GM12878 (cell line): Measurements from ENCODE around the gene B3GALT4. TPM values are rescaled to one million over a fixed set of nuclear protein-coding genes. Genes with fewer than 3 reads are reported as not detected.
A peak's percentile ranks its signal among the peaks of the same experiment; 100 is the strongest.

ENCODE experiments used
- ATAC-seq: fragments of 200-7000 bp; cut with Tn5 transposase; 3 replicates; pipeline ENCODE4 v1.9.1; 2020; ENCODE audit warnings: mild to moderate bottlenecking, moderate library complexity
- BruUV-seq: library from RNA; stranded (reverse); fragments of 400-500 nt; replicated peaks from 2 replicates; lab custom pipeline; 2021; lab: Mats Ljungman, UMichigan
- CTCF ChIA-PET: fragments of 300-600 bp; sonication (Branson Sonifier 250); formaldehyde crosslinking; extraction: SDS; loops from one replicate; lab custom pipeline; 2021; ENCODE audit warnings: inconsistent platforms; lab: Yijun Ruan, JAX
- POLR2A ChIA-PET: fragments of 350-600 bp; formaldehyde crosslinking; extraction: SDS; loops from one replicate; lab custom pipeline; 2021; ENCODE audit warnings: inconsistent platforms; lab: Charles Lee
- RAD21 ChIA-PET: fragments of 300-600 bp; sonication (Branson Sonifier 250); formaldehyde crosslinking; loops from one replicate; lab custom pipeline; 2023; ENCODE audit warnings: antibody characterized with exemption; ENCODE audit not compliant: unreplicated experiment; lab: Charles Lee
- SMC1A ChIA-PET: fragments of 300-600 bp; sonication (Branson Sonifier 250); formaldehyde crosslinking; loops from one replicate; lab custom pipeline; 2023; ENCODE audit not compliant: unreplicated experiment, uncharacterized antibody; lab: Charles Lee
- DNase-seq: peaks from one replicate; pipeline ENCODE4 v3.0.0-alpha.2; 2011; ENCODE audit warnings: low read depth, low spot score
- FAIRE-seq: peaks from 3 replicates; lab custom pipeline; 2011; peaks lifted over from hg19 to GRCh38; lab: Jason Lieb, UNC
- H2AFZ ChIP-seq: 2 replicates; pipeline ENCODE4 v1.6.0; 2011; ENCODE audit warnings: low read depth, low read length, control low read depth; ENCODE audit not compliant: control insufficient read depth
- H3K27ac ChIP-seq: 2 replicates; pipeline ENCODE4 v1.5.1; 2011; ENCODE audit warnings: control low read depth; ENCODE audit not compliant: control insufficient read depth, insufficient read depth
- H3K27me3 ChIP-seq, 2 experiments: replicated peaks in 1 of 2; 2 replicates each; pipeline versions ENCODE4 v1.6.0 to v1.6.1; 2011; ENCODE audit warnings: low read length in 1 of 2; ENCODE audit not compliant: control insufficient read depth in 2 of 2, insufficient read depth in 2 of 2
- H3K36me3 ChIP-seq, 2 experiments: 2 replicates each; pipeline ENCODE4 v1.5.1; 2011; ENCODE audit warnings: low read length in 1 of 2; ENCODE audit not compliant: control insufficient read depth in 2 of 2, insufficient read depth in 2 of 2
- H3K4me1 ChIP-seq: 2 replicates; pipeline ENCODE4 v1.6.1; 2011; ENCODE audit warnings: mild to moderate bottlenecking, low read length, moderate library complexity, mixed read lengths; ENCODE audit not compliant: control insufficient read depth, insufficient read depth
- H3K4me2 ChIP-seq: 2 replicates; pipeline ENCODE4 v1.6.0; 2011; ENCODE audit warnings: control low read depth; ENCODE audit not compliant: control insufficient read depth, insufficient read depth
- H3K4me3 ChIP-seq: fragments of 200-600 bp; sonication (generic); 2 replicates; pipeline ENCODE4 v1.5.1; 2016
- H3K79me2 ChIP-seq: 2 replicates; pipeline ENCODE4 v1.6.0; 2011; ENCODE audit warnings: low read length; ENCODE audit not compliant: control insufficient read depth, insufficient read depth
- H3K9ac ChIP-seq: 2 replicates; pipeline ENCODE4 v1.8.0; 2011; ENCODE audit warnings: low read length, control low read depth, mixed read lengths; ENCODE audit not compliant: control insufficient read depth, insufficient read depth
- H3K9me3 ChIP-seq: replicated peaks from 3 replicates; pipeline ENCODE4 v1.5.1; 2011; ENCODE audit warnings: mild to moderate bottlenecking, low read length; ENCODE audit not compliant: control insufficient read depth, insufficient read depth
- H4K20me1 ChIP-seq: 2 replicates; pipeline ENCODE4 v1.6.0; 2011; ENCODE audit not compliant: control insufficient read depth, insufficient read depth
- BHLHE40 ChIP-seq, 2 experiments: fragments of 450-650 bp in 1 of 2; IDR thresholded peaks; 2 replicates each; pipeline ENCODE4 v1.6.1; 2011 to 2017; ENCODE audit warnings: low read depth in 2 of 2, borderline replicate concordance in 1 of 2, improper control_type of control experiment in 1 of 2, low read length in 1 of 2, mild to moderate bottlenecking in 1 of 2
- CREM ChIP-seq: IDR thresholded peaks from 2 replicates; pipeline ENCODE4 v1.6.1; 2014; ENCODE audit warnings: antibody characterized with exemption, low read depth
- KAT2A ChIP-seq: conservative IDR thresholded peaks from 2 replicates; pipeline ENCODE4 v1.6.1; 2011; ENCODE audit warnings: low read depth, low read length; ENCODE audit not compliant: control insufficient read depth
- KDM1A ChIP-seq: fragments of 200-600 bp; sonication (generic); IDR thresholded peaks from 2 replicates; pipeline ENCODE4 v1.6.1; 2016; ENCODE audit warnings: borderline replicate concordance
- MXI1 ChIP-seq: fragments of 150-350 bp; IDR thresholded peaks from 2 replicates; pipeline ENCODE4 v1.6.1; 2011; ENCODE audit warnings: low read depth, mild to moderate bottlenecking, inconsistent platforms, low read length, improper control_type of control experiment
- NR2C2 ChIP-seq: IDR thresholded peaks from 2 replicates; pipeline ENCODE4 v1.6.1; 2011; ENCODE audit warnings: borderline replicate concordance, low read depth; ENCODE audit not compliant: control insufficient read depth, insufficient read length
- NR2F1 ChIP-seq: fragments of 450-650 bp; conservative IDR thresholded peaks from 2 replicates; pipeline ENCODE4 v1.6.1; 2017; ENCODE audit warnings: mild to moderate bottlenecking
- PAX8 ChIP-seq: fragments of 450-650 bp; IDR thresholded peaks from 2 replicates; pipeline ENCODE4 v1.6.1; 2017; ENCODE audit warnings: mild to moderate bottlenecking, moderate library complexity
- PBX3 ChIP-seq: IDR thresholded peaks from 2 replicates; pipeline ENCODE4 v1.6.1; 2011; ENCODE audit warnings: mild to moderate bottlenecking, low read depth, low read length, moderate library complexity; ENCODE audit not compliant: insufficient replicate concordance
- PKNOX1 ChIP-seq: fragments of 450-650 bp; IDR thresholded peaks from 2 replicates; pipeline ENCODE4 v1.6.1; 2016; ENCODE audit warnings: mild to moderate bottlenecking
- PML ChIP-seq: IDR thresholded peaks from 2 replicates; pipeline ENCODE4 v1.6.1; 2012; ENCODE audit warnings: low read length, inconsistent platforms
- RUNX3 ChIP-seq: IDR thresholded peaks from 2 replicates; pipeline ENCODE4 v1.6.1; 2012; ENCODE audit warnings: low read length, inconsistent platforms
- SPI1 ChIP-seq: IDR thresholded peaks from 2 replicates; pipeline ENCODE4 v1.6.1; 2011; ENCODE audit warnings: low read depth, mild to moderate bottlenecking, low read length, moderate library complexity, borderline replicate concordance; ENCODE audit not compliant: insufficient read depth
- TAF1 ChIP-seq: IDR thresholded peaks from 2 replicates; pipeline ENCODE4 v1.6.1; 2011; ENCODE audit warnings: mild to moderate bottlenecking, low read depth, low read length, borderline replicate concordance
- USF2 ChIP-seq: IDR thresholded peaks from 2 replicates; pipeline ENCODE4 v1.6.1; 2011; ENCODE audit warnings: low read depth, low read length, improper control_type of control experiment, borderline replicate concordance
- WGBS: methylation state at CpG from one replicate; pipeline ENCODE4 v1.1.6; 2016; ENCODE audit warnings: low lambda C conversion rate; ENCODE audit not compliant: insufficient replicate concordance, insufficient coverage; ENCODE audit errors: missing lambda C conversion rate; 5-methylcytosine and 5-hydroxymethylcytosine counted together
- in situ Hi-C: fragments of 300-500 bp; cut with MboI; formaldehyde crosslinking; loops from 9 replicates; pipeline ENCODE4 v1.14.3; 2018; ENCODE audit warnings: mixed read lengths
- intact Hi-C: fragments of 100-400 bp; cut with micrococcal nuclease; formaldehyde crosslinking; loops from one replicate; pipeline ENCODE4 v1.14.2; 2022; ENCODE audit not compliant: unreplicated experiment
- polyA plus RNA-seq, 11 experiments: library from polyadenylated mRNA; depleted of rRNA in 4 of 11; unstranded in 6 of 11; stranded (reverse) in 5 of 11; fragments of >200 nt; fragmentation: Nextera tagmentation in 4 of 11; fragmentation: Illumina TruSeq in 1 of 11; extraction: Ambion mirVana in 4 of 11; extraction: Trizol in 1 of 11; gene quantifications; 1 replicate in 1 of 11; 2 replicates in 10 of 11; pipeline versions ENCODE4 v1.2.1 to v1.2.3, GENCODE V29; 2011 to 2016; ENCODE audit warnings: inconsistent platforms in 2 of 11, missing spikeins in 2 of 11, low read depth in 1 of 11
- total RNA-seq, 4 experiments: library from RNA; depleted of rRNA in 3 of 4; stranded (reverse); fragments of >200 nt in 3 of 4; fragmentation: Illumina TruSeq in 1 of 4; extraction: Trizol in 1 of 4; gene quantifications; 2 replicates each; pipeline versions ENCODE4 v1.2.1 to v1.2.3, GENCODE V29; 2013 to 2021
- TF ChIP-seq, protein P1 (sequence below): IDR thresholded peaks from 2 replicates; pipeline ENCODE4 v1.6.1; 2012; ENCODE audit warnings: low read length, inconsistent platforms

Gene B3GALT4
- total and polyA plus RNA-seq, 10 of the 15 experiments (the other 5 are each of a cell fraction or from before 2014, with no cell fraction given), result 0.27 to 8.2 (median 2.6) TPM

- no peaks in the 10 kb centered on the region for H3K9me3 ChIP-seq
- H3K4me3 ChIP-seq, result peak overlapping the region; percentile 99
- no peak overlapping the region for H2AFZ ChIP-seq
- H3K4me1 ChIP-seq, result peaks cover 20% of the 10 kb centered on the region
- peaks cover 61% of the 10 kb centered on the region for H3K79me2 ChIP-seq
- H3K4me2 ChIP-seq, result peak overlapping the region; percentile 77
- H3K27ac ChIP-seq, result peak overlapping the region; percentile 96
- H4K20me1 ChIP-seq, result no peaks in the 10 kb centered on the region
- peak overlapping the region; percentile 97 for H3K9ac ChIP-seq
- FAIRE-seq, result peak; percentile 80
- CTCF ChIA-PET, result interaction anchor here (1.0 to 4.7 kb wide), 8 partner anchors 12 to 119 kb away, joined by 3 to 30 read pairs (median 4); partner anchors contain the start of genes B3GALT4, KIFC1 and RGL2
- 1% methylated on average over 29 of the region's 29 CpGs for WGBS
- no peak for DNase-seq
- intact Hi-C loops (no loop called here), in situ Hi-C loops (no loop called here)
- ATAC-seq, result peak; percentile 60
- no peaks in the 10 kb centered on the region for H3K27me3 ChIP-seq
- no TSS peak for BruUV-seq
- peaks cover 0 to 4% of the 10 kb centered on the region in 2 experiments; a peak in 2 of 4 replicates for H3K36me3 ChIP-seq
- RAD21 ChIA-PET, result interaction anchor here (0.8 to 2.1 kb wide), 9 partner anchors 8 to 35 kb away, joined by 3 to 7 read pairs (median 3); partner anchors contain the start of genes B3GALT4, PFDN6 and WDR46
- POLR2A ChIA-PET, result interaction anchor here (0.5 to 4.5 kb wide), 15 partner anchors 9 to 267 kb away, joined by 3 to 41 read pairs (median 4); partner anchors contain the start of genes B3GALT4, CUTA, PFDN6 and RGL2
- SMC1A ChIA-PET, result interaction anchor here (0.7 to 2.1 kb wide), 6 partner anchors 11 to 128 kb away, joined by 3 to 7 read pairs (median 4); partner anchors contain the start of genes PFDN6 and WDR46
- no peak for TF ChIP-seq NR2C2
- no peak for TF ChIP-seq KAT2A
- no peak for TF ChIP-seq PAX8
- peak; percentile 26 for TF ChIP-seq PBX3
- TF ChIP-seq SPI1, result no peak
- peak; percentile 78 for TF ChIP-seq PKNOX1
- 0 out of 2 replicates have a peak, but pooled peaks have one; percentile 16 for TF ChIP-seq CREM
- peak; percentile 9 to 41; a peak in 1 of 4 replicates for TF ChIP-seq BHLHE40 (IDR thresholded peaks at IDR 0.05; ENCODE audit: borderline replicate concordance in 1 of 2, low read depth in 2 of 2, low read length in 1 of 2)
- TF ChIP-seq MXI1, result no peak
- TF ChIP-seq TAF1, result no peak
- TF ChIP-seq KDM1A, result no peak
- no peak for TF ChIP-seq NR2F1
- TF ChIP-seq RUNX3, result peak; percentile 31; the same call in 1 of the 2 replicates
- TF ChIP-seq, protein P1, sequence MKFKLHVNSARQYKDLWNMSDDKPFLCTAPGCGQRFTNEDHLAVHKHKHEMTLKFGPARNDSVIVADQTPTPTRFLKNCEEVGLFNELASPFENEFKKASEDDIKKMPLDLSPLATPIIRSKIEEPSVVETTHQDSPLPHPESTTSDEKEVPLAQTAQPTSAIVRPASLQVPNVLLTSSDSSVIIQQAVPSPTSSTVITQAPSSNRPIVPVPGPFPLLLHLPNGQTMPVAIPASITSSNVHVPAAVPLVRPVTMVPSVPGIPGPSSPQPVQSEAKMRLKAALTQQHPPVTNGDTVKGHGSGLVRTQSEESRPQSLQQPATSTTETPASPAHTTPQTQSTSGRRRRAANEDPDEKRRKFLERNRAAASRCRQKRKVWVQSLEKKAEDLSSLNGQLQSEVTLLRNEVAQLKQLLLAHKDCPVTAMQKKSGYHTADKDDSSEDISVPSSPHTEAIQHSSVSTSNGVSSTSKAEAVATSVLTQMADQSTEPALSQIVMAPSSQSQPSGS, result no peak
- peak; percentile 54 for TF ChIP-seq USF2
- no peak; the same call in 1 of the 2 replicates for TF ChIP-seq PML
Observed at GRCh38 chr6:33312361-33313104, 35.6 kb downstream of the B3GALT4 start.
